Measurements from ENCODE around the gene COX6A2. TPM values are rescaled to one million over a fixed set of nuclear protein-coding genes. Genes with fewer than 3 reads are reported as not detected.
"Not testable (repeated sequence)": the region's sequence is repeated elsewhere in the genome, so short reads cannot be mapped to it uniquely, and the experiment has no call there.

Gene COX6A2
- polyA plus RNA-seq, 2 of the 4 experiments (the other 2 are of a cell fraction) = not detected

DNA sequence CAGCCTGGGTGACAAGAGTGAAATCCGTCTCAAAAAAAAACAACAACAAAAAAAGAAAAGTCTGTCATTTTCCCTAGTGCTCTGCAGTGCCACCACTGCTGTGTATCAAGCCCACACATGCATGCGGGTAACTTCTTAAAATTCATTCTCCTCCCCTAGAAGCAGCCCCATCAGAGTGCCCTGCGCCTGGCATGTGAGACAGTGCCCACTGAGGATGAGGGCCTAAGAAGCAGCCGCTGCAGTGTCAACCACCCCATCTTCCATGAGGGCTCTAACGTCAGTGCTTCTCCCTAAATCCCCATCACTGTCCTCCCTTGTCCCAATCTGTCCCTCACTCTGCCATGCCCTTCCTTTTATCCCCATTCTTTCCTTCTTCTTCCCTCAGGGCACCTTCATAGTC, 10.2 kb downstream of the COX6A2 start:
- FAIRE-seq = no peak
- POLR2A ChIA-PET = no interaction called here

DNA sequence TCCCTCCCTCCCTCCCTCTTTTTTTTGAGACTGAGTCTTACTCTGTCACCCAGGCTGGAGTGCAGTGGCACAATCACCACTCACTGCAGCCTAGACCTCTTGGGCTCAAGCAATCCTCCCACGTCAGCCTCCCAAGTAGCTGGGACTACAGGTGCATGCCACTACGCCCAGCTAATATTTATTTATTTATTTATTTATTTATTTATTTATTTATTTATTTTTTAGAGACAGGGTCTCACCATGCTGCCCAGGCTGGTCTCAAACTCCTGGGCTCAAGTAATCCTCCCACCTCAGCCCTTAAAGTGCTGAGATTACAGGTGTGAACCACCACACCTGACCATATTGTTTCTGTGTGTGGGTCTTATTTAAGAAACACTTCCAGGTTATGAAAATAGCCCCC, 11.1 kb downstream of the COX6A2 start:
- H3K4me1 ChIP-seq; H3K4me3 ChIP-seq; POLR2A ChIA-PET; ATAC-seq; FAIRE-seq; H3K4me2 ChIP-seq; H3K9me3 ChIP-seq; DNase-seq (ENCODE audit: low read depth in 1 of 2, low spot score in 1 of 2); H3K27ac ChIP-seq: not testable (repeated sequence)
- CTCF ChIA-PET = interaction anchor here (0.6 to 1.5 kb wide), 3 partner anchors 26 to 488 kb away, joined by 3 to 4 read pairs (median 3); partner anchors contain the start of gene ZNF843
- TF ChIP-seq ZC3H11A (IDR thresholded peaks at IDR 0.05) = peak; percentile 56
- WGBS (ENCODE audit: missing lambda C conversion rate) = 38% methylated on average over 2 of the region's 2 CpGs

More for the DNA sequence above, 10.2 kb downstream of the COX6A2 start:
- H3K4me1 ChIP-seq = no peaks in the 10 kb centered on the region
- no peak for ATAC-seq
- WGBS (ENCODE audit: missing lambda C conversion rate) = 50% methylated on average over 5 of the region's 5 CpGs
- DNase-seq (ENCODE audit: low read depth in 1 of 2, low spot score in 1 of 2) = no peak
- TF ChIP-seq TP53 (CRISPR knock-in tag; IDR thresholded peaks at IDR 0.05) (no peak), ZC3H11A (IDR thresholded peaks at IDR 0.05) (no peak), BHLHE40 (IDR thresholded peaks at IDR 0.05; ENCODE audit: low read depth, low read length) (no peak), HOXB13 (CRISPR knock-in tag; IDR thresholded peaks at IDR 0.05; ENCODE audit: low read depth) (no peak), FOSL2 (IDR thresholded peaks at IDR 0.05) (no peak), FOSL2 (CRISPR knock-in tag; IDR thresholded peaks at IDR 0.05) (no peak), PHF8 (IDR thresholded peaks at IDR 0.05; ENCODE audit: borderline replicate concordance, low read depth) (no peak), SREBF2 (IDR thresholded peaks at IDR 0.05) (no peak), RCOR1 (IDR thresholded peaks at IDR 0.05; ENCODE audit: low read depth, low read length) (no peak), HEYL (CRISPR knock-in tag; IDR thresholded peaks at IDR 0.05) (no peak), CBX2 (IDR thresholded peaks at IDR 0.05; ENCODE audit: borderline replicate concordance, low read depth) (no peak), HOXB5 (CRISPR knock-in tag; IDR thresholded peaks at IDR 0.05) (no peak)
- TF ChIP-seq, protein P1, sequence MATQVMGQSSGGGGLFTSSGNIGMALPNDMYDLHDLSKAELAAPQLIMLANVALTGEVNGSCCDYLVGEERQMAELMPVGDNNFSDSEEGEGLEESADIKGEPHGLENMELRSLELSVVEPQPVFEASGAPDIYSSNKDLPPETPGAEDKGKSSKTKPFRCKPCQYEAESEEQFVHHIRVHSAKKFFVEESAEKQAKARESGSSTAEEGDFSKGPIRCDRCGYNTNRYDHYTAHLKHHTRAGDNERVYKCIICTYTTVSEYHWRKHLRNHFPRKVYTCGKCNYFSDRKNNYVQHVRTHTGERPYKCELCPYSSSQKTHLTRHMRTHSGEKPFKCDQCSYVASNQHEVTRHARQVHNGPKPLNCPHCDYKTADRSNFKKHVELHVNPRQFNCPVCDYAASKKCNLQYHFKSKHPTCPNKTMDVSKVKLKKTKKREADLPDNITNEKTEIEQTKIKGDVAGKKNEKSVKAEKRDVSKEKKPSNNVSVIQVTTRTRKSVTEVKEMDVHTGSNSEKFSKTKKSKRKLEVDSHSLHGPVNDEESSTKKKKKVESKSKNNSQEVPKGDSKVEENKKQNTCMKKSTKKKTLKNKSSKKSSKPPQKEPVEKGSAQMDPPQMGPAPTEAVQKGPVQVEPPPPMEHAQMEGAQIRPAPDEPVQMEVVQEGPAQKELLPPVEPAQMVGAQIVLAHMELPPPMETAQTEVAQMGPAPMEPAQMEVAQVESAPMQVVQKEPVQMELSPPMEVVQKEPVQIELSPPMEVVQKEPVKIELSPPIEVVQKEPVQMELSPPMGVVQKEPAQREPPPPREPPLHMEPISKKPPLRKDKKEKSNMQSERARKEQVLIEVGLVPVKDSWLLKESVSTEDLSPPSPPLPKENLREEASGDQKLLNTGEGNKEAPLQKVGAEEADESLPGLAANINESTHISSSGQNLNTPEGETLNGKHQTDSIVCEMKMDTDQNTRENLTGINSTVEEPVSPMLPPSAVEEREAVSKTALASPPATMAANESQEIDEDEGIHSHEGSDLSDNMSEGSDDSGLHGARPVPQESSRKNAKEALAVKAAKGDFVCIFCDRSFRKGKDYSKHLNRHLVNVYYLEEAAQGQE (IDR thresholded peaks at IDR 0.05) = no peak
- TF ChIP-seq, protein P2, sequence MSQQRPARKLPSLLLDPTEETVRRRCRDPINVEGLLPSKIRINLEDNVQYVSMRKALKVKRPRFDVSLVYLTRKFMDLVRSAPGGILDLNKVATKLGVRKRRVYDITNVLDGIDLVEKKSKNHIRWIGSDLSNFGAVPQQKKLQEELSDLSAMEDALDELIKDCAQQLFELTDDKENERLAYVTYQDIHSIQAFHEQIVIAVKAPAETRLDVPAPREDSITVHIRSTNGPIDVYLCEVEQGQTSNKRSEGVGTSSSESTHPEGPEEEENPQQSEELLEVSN (IDR thresholded peaks at IDR 0.05; ENCODE audit: borderline replicate concordance, low read depth) = no peak
- TF ChIP-seq, protein P3, sequence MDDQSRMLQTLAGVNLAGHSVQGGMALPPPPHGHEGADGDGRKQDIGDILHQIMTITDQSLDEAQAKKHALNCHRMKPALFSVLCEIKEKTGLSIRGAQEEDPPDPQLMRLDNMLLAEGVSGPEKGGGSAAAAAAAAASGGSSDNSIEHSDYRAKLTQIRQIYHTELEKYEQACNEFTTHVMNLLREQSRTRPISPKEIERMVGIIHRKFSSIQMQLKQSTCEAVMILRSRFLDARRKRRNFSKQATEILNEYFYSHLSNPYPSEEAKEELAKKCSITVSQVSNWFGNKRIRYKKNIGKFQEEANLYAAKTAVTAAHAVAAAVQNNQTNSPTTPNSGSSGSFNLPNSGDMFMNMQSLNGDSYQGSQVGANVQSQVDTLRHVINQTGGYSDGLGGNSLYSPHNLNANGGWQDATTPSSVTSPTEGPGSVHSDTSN (IDR thresholded peaks at IDR 0.05) = no peak
- TF ChIP-seq, protein P4, sequence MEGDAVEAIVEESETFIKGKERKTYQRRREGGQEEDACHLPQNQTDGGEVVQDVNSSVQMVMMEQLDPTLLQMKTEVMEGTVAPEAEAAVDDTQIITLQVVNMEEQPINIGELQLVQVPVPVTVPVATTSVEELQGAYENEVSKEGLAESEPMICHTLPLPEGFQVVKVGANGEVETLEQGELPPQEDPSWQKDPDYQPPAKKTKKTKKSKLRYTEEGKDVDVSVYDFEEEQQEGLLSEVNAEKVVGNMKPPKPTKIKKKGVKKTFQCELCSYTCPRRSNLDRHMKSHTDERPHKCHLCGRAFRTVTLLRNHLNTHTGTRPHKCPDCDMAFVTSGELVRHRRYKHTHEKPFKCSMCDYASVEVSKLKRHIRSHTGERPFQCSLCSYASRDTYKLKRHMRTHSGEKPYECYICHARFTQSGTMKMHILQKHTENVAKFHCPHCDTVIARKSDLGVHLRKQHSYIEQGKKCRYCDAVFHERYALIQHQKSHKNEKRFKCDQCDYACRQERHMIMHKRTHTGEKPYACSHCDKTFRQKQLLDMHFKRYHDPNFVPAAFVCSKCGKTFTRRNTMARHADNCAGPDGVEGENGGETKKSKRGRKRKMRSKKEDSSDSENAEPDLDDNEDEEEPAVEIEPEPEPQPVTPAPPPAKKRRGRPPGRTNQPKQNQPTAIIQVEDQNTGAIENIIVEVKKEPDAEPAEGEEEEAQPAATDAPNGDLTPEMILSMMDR (IDR thresholded peaks at IDR 0.05) = no peak
- H3K4me2 ChIP-seq = no peak overlapping the region
- CTCF ChIA-PET = no interaction called here
- H3K9me3 ChIP-seq = peaks cover 7% of the 10 kb centered on the region; the same call in 2 of the 3 replicates
- H3K4me3 ChIP-seq = no peak overlapping the region
- no peak overlapping the region for H3K27ac ChIP-seq

DNA sequence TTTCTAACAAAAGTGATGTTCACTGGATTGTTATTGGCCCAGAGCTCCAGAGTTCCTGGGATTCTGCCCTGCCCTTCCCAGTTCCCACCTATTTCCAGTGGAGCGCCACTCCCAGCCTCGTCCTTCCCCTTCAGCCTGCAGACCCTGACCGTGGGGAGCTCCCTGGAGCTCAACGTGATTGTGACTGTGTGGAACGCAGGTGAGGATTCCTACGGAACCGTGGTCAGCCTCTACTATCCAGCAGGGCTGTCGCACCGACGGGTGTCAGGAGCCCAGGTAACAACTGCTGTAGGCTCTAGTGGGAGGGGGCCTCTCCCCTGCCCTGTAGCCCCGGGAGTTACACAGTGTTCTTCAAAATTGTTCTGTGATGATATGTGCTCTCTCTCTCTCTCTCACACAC, 11.8 kb downstream of the COX6A2 start:
- 52% methylated on average over 11 of the region's 11 CpGs for WGBS (ENCODE audit: missing lambda C conversion rate)
- H3K27ac ChIP-seq = no peak overlapping the region
- ChIA-PET CTCF (interaction anchor here (0.6 to 1.5 kb wide), 4 partner anchors 26 to 487 kb away, joined by 3 to 4 read pairs (median 3); partner anchors contain the start of gene ZNF843), POLR2A (no interaction called here)
- no peak for TF ChIP-seq SREBF2 (IDR thresholded peaks at IDR 0.05)
- TF ChIP-seq, protein P5, sequence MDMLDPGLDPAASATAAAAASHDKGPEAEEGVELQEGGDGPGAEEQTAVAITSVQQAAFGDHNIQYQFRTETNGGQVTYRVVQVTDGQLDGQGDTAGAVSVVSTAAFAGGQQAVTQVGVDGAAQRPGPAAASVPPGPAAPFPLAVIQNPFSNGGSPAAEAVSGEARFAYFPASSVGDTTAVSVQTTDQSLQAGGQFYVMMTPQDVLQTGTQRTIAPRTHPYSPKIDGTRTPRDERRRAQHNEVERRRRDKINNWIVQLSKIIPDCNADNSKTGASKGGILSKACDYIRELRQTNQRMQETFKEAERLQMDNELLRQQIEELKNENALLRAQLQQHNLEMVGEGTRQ (IDR thresholded peaks at IDR 0.05) = no peak
- TF ChIP-seq EP300 (IDR thresholded peaks at IDR 0.05) = no peak
- no peak for TF ChIP-seq CEBPB (IDR thresholded peaks at IDR 0.05)
- TF ChIP-seq MAFK (IDR thresholded peaks at IDR 0.05; ENCODE audit: partially characterized antibody) = no peak
- ATAC-seq (no peak), DNase-seq (ENCODE audit: low read depth in 1 of 2, low spot score in 1 of 2) (no peak), FAIRE-seq (no peak)
- H3K4me1 ChIP-seq = no peaks in the 10 kb centered on the region
- no peak overlapping the region for H3K4me3 ChIP-seq
- 0 out of 3 replicates have a peak, but pooled peaks cover 3% of the 10 kb centered on the region for H3K9me3 ChIP-seq
- H3K4me2 ChIP-seq = no peak overlapping the region
